Cerebellar cortex (tissue), 1 donor: Measurements from ENCODE around the gene GRAP2.
"Not testable (repeated sequence)": the region's sequence is repeated elsewhere in the genome, so short reads cannot be mapped to it uniquely, and the experiment has no call there.

Source experiments
- DNase-seq: peaks from one replicate; pipeline ENCODE4 v3.0.0-alpha.2; 2015; ENCODE audit warnings: low spot score

Gene GRAP2

GRCh38 chr22:39943953-39944872, 43.3 kb downstream of the GRAP2 start:
- no peak for DNase-seq

GRCh38 chr22:39946126-39946502, 45.2 kb downstream of the GRAP2 start:
- DNase-seq: no peak

GRCh38 chr22:39946503-39947219, 45.8 kb downstream of the GRAP2 start:
- peak; percentile 18 for DNase-seq

GRCh38 chr22:39947220-39948216, 46.6 kb downstream of the GRAP2 start:
- DNase-seq: no peak

- no peak for DNase-seq
Measured at GRCh38 chr22:39949964-39950737, 49.3 kb downstream of the GRAP2 start.

- not testable (repeated sequence) for DNase-seq
Measured at GRCh38 chr22:39951603-39952293, 50.9 kb downstream of the GRAP2 start.

- no peak for DNase-seq
Measured at GRCh38 chr22:39952347-39952746, 51.5 kb downstream of the GRAP2 start.

- no peak for DNase-seq
Measured at GRCh38 chr22:39953101-39953500, 52.2 kb downstream of the GRAP2 start.

- DNase-seq: no peak
Measured at GRCh38 chr22:39954584-39955055, 53.7 kb downstream of the GRAP2 start.

GRCh38 chr22:39955675-39956074, 54.8 kb downstream of the GRAP2 start:
- no peak for DNase-seq

- no peak for DNase-seq
Measured at GRCh38 chr22:39956932-39957664, 56.2 kb downstream of the GRAP2 start.

GRCh38 chr22:39958009-39958711, 57.3 kb downstream of the GRAP2 start:
- DNase-seq: no peak

- DNase-seq: no peak
Measured at GRCh38 chr22:39958949-39959639, 58.2 kb downstream of the GRAP2 start.

- DNase-seq: no peak
Measured at GRCh38 chr22:39959640-39960447, 59.0 kb downstream of the GRAP2 start, which contains the start of gene TMA7B. Gene TMA7B, plus strand, starts transcription at chr22:39960397. Its CDS starts 3,978 bp downstream, at chr22:39964375.

- DNase-seq: no peak
Measured at GRCh38 chr22:39960791-39961746, 60.2 kb downstream of the GRAP2 start.

GRCh38 chr22:39962071-39962470, 61.2 kb downstream of the GRAP2 start:
- no peak for DNase-seq
